Effector memory CD4-positive, alpha-beta T cell (primary cell): Measurements from ENCODE around the gene ZBTB16.

Experiments
- DNase-seq, 3 donors: peaks; one replicate each; pipeline ENCODE4 v3.0.0-alpha.2; 2020
- H3K27ac ChIP-seq: 2 replicates; pipeline ENCODE4 v1.7.0; 2013; ENCODE audit warnings: mild to moderate bottlenecking, low read length, moderate library complexity; ENCODE audit not compliant: insufficient read depth, poor library complexity, severe bottlenecking
- H3K27me3 ChIP-seq: replicated peaks from 2 replicates; pipeline ENCODE4 v1.7.0; 2013; ENCODE audit warnings: mild to moderate bottlenecking, low read length; ENCODE audit not compliant: insufficient read depth, control insufficient read depth, poor library complexity, severe bottlenecking
- H3K36me3 ChIP-seq: 2 replicates; pipeline ENCODE4 v1.7.0; 2013; ENCODE audit warnings: mild to moderate bottlenecking, low read length, moderate library complexity; ENCODE audit not compliant: control insufficient read depth, insufficient read depth
- H3K4me1 ChIP-seq: 2 replicates; pipeline ENCODE4 v1.7.0; 2013; ENCODE audit warnings: low read length, mild to moderate bottlenecking; ENCODE audit not compliant: control insufficient read depth, insufficient read depth, poor library complexity, severe bottlenecking
- H3K4me3 ChIP-seq: 2 replicates; pipeline ENCODE4 v1.7.0; 2013; ENCODE audit warnings: low read length, low read depth, mild to moderate bottlenecking; ENCODE audit not compliant: insufficient read depth, poor library complexity, severe bottlenecking
- H3K9me3 ChIP-seq: 2 replicates; pipeline ENCODE4 v1.7.0; 2013; ENCODE audit warnings: mild to moderate bottlenecking, low read length, moderate library complexity; ENCODE audit not compliant: control insufficient read depth

The ZBTB16 gene

GRCh38 chr11:114132944-114133394, 73.5 kb downstream of the ZBTB16 start:
- Histone ChIP-seq H3K27me3 (no peaks in the 10 kb centered on the region), H3K9me3 (no peaks in the 10 kb centered on the region), H3K4me3 (no peak overlapping the region), H3K27ac (no peak overlapping the region), H3K4me1 (peaks cover 2% of the 10 kb centered on the region), H3K36me3 (no peaks in the 10 kb centered on the region)
- DNase-seq = no peak

GRCh38 chr11:114133548-114134329, 74.2 kb downstream of the ZBTB16 start:
- no peaks in the 10 kb centered on the region for H3K9me3 ChIP-seq
- no peak for DNase-seq
- no peaks in the 10 kb centered on the region for H3K27me3 ChIP-seq
- H3K27ac ChIP-seq = no peak overlapping the region
- H3K4me3 ChIP-seq = no peak overlapping the region
- peaks cover 2% of the 10 kb centered on the region for H3K4me1 ChIP-seq
- H3K36me3 ChIP-seq = no peaks in the 10 kb centered on the region

GRCh38 chr11:114134870-114135269, 75.4 kb downstream of the ZBTB16 start:
- Histone ChIP-seq H3K4me3 (no peak overlapping the region), H3K36me3 (no peaks in the 10 kb centered on the region), H3K9me3 (no peaks in the 10 kb centered on the region), H3K4me1 (peaks cover 2% of the 10 kb centered on the region), H3K27ac (no peak overlapping the region), H3K27me3 (no peaks in the 10 kb centered on the region)
- DNase-seq = no peak

GRCh38 chr11:114135737-114136151, 76.2 kb downstream of the ZBTB16 start:
- Histone ChIP-seq H3K36me3 (no peaks in the 10 kb centered on the region), H3K4me3 (no peak overlapping the region), H3K9me3 (no peaks in the 10 kb centered on the region), H3K27ac (no peak overlapping the region), H3K27me3 (no peaks in the 10 kb centered on the region), H3K4me1 (peaks cover 2% of the 10 kb centered on the region)
- no peak for DNase-seq

- DNase-seq = no peak
- no peaks in the 10 kb centered on the region for H3K9me3 ChIP-seq
- no peaks in the 10 kb centered on the region for H3K36me3 ChIP-seq
- no peak overlapping the region for H3K27ac ChIP-seq
- H3K27me3 ChIP-seq = no peaks in the 10 kb centered on the region
- no peak overlapping the region for H3K4me3 ChIP-seq
- peaks cover 2% of the 10 kb centered on the region for H3K4me1 ChIP-seq
These were observed 77.5 kb downstream of the ZBTB16 start for GRCh38 chr11:114136686-114137640.

DNA sequence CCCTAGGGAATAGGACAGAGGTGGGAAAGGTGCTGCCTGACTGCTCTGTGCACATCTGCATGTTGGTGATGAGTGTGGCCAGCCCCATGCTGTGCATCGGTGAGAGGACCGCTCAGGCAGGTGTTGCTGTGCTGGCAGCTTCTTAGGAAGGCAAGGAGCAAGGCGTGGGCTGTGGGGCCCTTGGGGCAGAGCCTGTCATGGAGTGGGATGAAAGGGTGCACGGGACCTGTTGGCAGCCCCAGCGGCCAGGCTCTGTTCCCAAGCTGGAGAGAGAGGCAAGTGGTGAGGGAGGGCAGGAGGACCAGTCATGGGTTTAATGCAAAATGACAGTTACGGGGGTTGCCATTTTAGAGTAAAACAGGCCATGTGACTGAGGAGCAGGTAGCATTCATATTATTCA, 78.3 kb downstream of the ZBTB16 start:
- Histone ChIP-seq H3K27ac (no peak overlapping the region), H3K9me3 (no peaks in the 10 kb centered on the region), H3K27me3 (no peaks in the 10 kb centered on the region), H3K36me3 (no peaks in the 10 kb centered on the region), H3K4me3 (no peak overlapping the region), H3K4me1 (peaks cover 2% of the 10 kb centered on the region)
- DNase-seq = no peak

GRCh38 chr11:114138411-114138810, 78.9 kb downstream of the ZBTB16 start:
- H3K27ac ChIP-seq = no peak overlapping the region
- no peaks in the 10 kb centered on the region for H3K36me3 ChIP-seq
- DNase-seq = no peak
- no peaks in the 10 kb centered on the region for H3K27me3 ChIP-seq
- no peaks in the 10 kb centered on the region for H3K4me1 ChIP-seq
- H3K9me3 ChIP-seq = no peaks in the 10 kb centered on the region
- H3K4me3 ChIP-seq = no peak overlapping the region

- Histone ChIP-seq H3K4me3 (no peak overlapping the region), H3K36me3 (no peaks in the 10 kb centered on the region), H3K4me1 (no peaks in the 10 kb centered on the region), H3K27me3 (no peaks in the 10 kb centered on the region), H3K27ac (no peak overlapping the region), H3K9me3 (no peaks in the 10 kb centered on the region)
- no peak for DNase-seq
These were observed 81.3 kb downstream of the ZBTB16 start for GRCh38 chr11:114140826-114141225.

DNA sequence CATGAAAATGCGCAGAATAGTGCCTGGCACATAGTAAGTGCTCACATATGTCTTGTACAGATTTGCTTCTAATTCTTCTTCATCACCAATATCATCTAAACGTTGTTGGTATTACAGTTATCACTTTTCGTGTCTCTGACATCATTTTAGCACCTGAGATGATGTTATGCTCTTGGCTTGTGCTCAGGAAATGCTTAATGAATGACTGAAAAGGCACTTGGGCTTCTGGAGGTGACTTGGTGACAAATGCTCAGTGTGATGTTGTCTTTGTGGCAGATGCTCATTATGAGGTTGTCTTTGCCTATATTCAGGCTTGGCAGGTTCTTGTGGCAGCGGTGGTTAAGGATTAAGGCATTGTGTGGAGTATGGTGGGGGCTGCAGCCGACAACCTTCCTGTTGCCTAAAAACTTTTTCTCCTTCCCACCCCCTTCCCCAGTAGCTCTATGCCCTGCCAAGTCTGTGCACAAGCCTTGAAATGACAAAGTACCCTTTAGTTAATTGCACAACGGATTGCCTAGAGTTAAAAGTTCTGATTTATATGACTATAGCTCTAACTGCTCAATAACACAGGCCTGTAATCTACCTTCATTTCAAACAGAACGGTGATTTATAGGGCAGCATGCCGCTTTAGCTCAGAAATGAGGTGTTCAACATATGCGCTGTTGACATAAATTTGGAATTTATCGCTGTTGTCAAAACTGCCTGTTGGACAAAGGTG, 82.5 kb downstream of the ZBTB16 start:
- Histone ChIP-seq H3K36me3 (no peaks in the 10 kb centered on the region), H3K4me3 (no peak overlapping the region), H3K27ac (no peak overlapping the region), H3K4me1 (no peaks in the 10 kb centered on the region), H3K9me3 (no peaks in the 10 kb centered on the region), H3K27me3 (no peaks in the 10 kb centered on the region)
- no peak for DNase-seq
